ENCODE measurements around the gene LMBR1L.

LMBR1L gene

DNA sequence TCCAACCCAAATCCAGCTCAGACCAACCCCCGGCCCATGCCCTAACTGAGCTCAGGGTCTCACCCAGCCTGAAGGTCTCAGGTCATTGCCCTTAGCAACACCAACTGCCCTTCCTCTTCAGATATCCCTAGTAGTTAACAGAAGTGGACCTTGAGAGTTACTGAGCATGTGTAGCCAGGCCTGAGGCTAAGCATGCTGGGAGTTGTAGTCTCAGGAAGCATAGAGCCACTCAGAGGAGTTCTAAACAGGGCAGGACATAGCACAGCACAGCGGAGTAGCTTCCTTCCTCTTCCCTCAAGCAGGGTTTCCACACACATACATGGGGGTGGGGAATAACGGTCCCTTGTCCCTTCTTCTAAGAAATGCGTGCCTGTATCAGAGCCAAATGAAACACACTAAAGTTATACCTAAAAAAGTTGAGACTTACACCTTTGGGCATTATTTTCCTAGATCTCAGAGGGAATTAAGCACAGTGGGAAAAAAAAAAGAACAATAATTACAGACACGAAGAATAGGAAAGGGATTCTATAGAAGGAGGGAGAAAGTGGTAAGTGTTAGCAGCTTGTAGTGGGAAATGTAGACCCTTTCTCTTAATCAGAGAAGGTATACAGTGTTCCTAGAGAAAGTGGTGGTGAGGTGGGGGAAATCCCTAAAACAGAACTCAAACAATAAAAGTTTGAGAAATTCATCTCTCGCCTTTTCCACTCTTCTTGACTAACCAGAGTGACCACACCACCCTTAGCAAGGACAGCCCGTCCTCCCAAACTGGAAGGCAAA lies 54.5 kb downstream of the LMBR1L start:
- Mint-ChIP-seq H3K9me3 (no peaks in the 10 kb centered on the region), H3K4me3 (peak overlapping the region; percentile 97), H3K27me3 (no peaks in the 10 kb centered on the region), H3K4me1 (peaks cover 43% of the 10 kb centered on the region), H3K36me3 (ENCODE audit: low read depth) (peaks cover 41% of the 10 kb centered on the region), H3K27ac (peak overlapping the region; percentile 73)
- DNase-seq (peak; percentile 38), ATAC-seq (peak; percentile 83)

DNA sequence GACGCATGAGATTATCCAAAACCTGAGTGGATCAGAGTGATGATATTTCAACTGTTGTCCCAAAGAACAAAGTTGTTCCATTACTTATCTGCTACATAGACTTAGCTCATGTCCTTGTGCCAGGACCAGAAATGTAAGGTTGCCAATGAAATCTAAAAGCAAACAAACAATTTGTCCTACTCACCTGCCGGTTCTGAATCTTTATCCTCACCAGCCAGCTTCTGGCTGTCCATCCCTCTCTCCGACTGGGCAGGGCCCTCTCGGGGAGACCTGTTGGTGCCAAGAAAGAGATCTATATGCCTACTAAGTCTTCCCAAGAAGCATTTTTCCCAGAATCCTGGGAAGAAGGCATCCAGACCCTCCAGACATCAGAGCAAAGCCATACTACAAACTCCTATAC lies 55.6 kb downstream of the LMBR1L start:
- Mint-ChIP-seq H3K9me3 (no peaks in the 10 kb centered on the region), H3K27ac (no peak overlapping the region), H3K27me3 (no peaks in the 10 kb centered on the region), H3K4me1 (peaks cover 41% of the 10 kb centered on the region), H3K36me3 (ENCODE audit: low read depth) (peaks cover 49% of the 10 kb centered on the region), H3K4me3 (no peak overlapping the region)
- no peak for DNase-seq
- ATAC-seq: no peak

GRCh38 chr12:49054524-49054923 lies 56.1 kb downstream of the LMBR1L start:
- DNase-seq (no peak), ATAC-seq (no peak)
- Mint-ChIP-seq H3K9me3 (no peaks in the 10 kb centered on the region), H3K36me3 (ENCODE audit: low read depth) (peaks cover 49% of the 10 kb centered on the region), H3K4me1 (peaks cover 41% of the 10 kb centered on the region), H3K27ac (peak overlapping the region; percentile 28), H3K4me3 (no peak overlapping the region), H3K27me3 (no peaks in the 10 kb centered on the region)

DNA sequence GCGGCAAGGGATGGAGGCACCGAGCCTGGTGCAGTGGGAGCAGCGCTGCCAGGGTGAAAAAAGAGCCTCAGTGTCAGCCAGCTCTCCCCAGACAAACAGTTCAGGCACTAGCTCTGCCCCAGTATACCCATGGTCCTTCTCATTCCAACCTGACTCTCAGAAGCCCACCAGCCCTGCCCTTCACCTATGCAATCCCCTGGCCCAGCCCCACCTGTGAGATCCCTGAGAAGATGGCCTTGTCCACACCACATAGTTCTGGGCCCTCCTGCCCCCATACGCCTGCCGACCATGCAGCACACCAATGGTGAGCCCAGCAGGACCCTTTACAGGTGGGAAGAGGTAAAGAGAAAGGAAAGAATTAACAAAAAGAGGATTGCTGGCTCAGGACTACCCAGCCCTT lies 56.6 kb downstream of the LMBR1L start:
- Mint-ChIP-seq H3K27ac (no peak overlapping the region), H3K4me1 (peaks cover 41% of the 10 kb centered on the region), H3K4me3 (no peak overlapping the region), H3K9me3 (no peaks in the 10 kb centered on the region), H3K27me3 (no peaks in the 10 kb centered on the region), H3K36me3 (ENCODE audit: low read depth) (peaks cover 50% of the 10 kb centered on the region)
- DNase-seq (no peak), ATAC-seq (no peak)

GRCh38 chr12:49052451-49053208 lies 58.0 kb downstream of the LMBR1L start:
- Mint-ChIP-seq H3K27ac (no peak overlapping the region), H3K27me3 (no peaks in the 10 kb centered on the region), H3K4me1 (peaks cover 31% of the 10 kb centered on the region), H3K4me3 (no peak overlapping the region), H3K36me3 (ENCODE audit: low read depth) (peaks cover 63% of the 10 kb centered on the region), H3K9me3 (no peaks in the 10 kb centered on the region)
- DNase-seq (no peak), ATAC-seq (no peak)

DNA sequence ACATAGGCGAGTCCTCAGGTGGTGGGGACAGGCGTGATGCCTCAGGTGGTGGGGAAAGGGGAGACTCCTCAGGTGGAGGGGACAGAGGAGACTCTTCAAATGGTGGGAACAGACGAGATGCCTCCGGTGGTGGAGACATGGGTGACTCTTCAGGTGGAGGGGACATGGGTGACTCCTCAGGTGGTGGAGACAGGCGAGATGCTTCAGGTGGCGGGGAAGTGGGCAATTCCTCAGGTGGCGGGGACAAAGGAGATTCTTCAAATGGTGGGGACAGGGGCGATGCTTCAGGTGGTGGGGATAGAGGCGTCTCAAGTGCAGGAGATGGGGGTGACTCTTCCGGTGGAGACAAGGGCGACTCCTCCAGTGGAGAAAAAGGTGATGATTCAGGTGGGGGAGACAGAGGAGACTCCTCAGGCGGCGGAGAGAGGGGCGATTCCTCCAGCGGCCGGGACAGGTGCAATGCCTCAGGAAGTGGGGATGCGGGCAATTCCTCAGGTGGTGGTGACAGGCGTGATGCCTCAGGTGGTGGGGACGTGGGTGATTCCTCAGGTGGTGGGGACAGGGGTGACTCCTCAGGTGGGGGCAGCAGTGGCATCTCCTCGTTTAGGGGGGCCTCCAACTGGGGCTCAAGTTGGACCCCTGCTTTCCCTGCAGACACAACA lies 58.7 kb downstream of the LMBR1L start:
- DNase-seq: no peak
- Mint-ChIP-seq H3K27ac (no peak overlapping the region), H3K4me3 (no peak overlapping the region)

GRCh38 chr12:49051373-49051764 lies 59.3 kb downstream of the LMBR1L start:
- H3K27me3 Mint-ChIP-seq: no peaks in the 10 kb centered on the region
- H3K4me3 Mint-ChIP-seq: no peak overlapping the region
- no peaks in the 10 kb centered on the region for H3K9me3 Mint-ChIP-seq
- H3K4me1 Mint-ChIP-seq: peaks cover 18% of the 10 kb centered on the region
- no peak overlapping the region for H3K27ac Mint-ChIP-seq
- DNase-seq (no peak), ATAC-seq (no peak)
- peaks cover 70% of the 10 kb centered on the region for H3K36me3 Mint-ChIP-seq (ENCODE audit: low read depth)

More for the DNA sequence above, 58.7 kb downstream of the LMBR1L start:
- no peak for ATAC-seq
- Mint-ChIP-seq H3K9me3 (no peaks in the 10 kb centered on the region), H3K36me3 (ENCODE audit: low read depth) (peaks cover 67% of the 10 kb centered on the region), H3K4me1 (peaks cover 24% of the 10 kb centered on the region), H3K27me3 (no peaks in the 10 kb centered on the region)

GRCh38 chr12:49050507-49051372 lies 59.9 kb downstream of the LMBR1L start:
- ATAC-seq: no peak
- Mint-ChIP-seq H3K9me3 (no peaks in the 10 kb centered on the region), H3K36me3 (ENCODE audit: low read depth) (peaks cover 74% of the 10 kb centered on the region), H3K4me3 (no peak overlapping the region), H3K27ac (no peak overlapping the region), H3K4me1 (peaks cover 12% of the 10 kb centered on the region), H3K27me3 (no peaks in the 10 kb centered on the region)
- no peak for DNase-seq

GRCh38 chr12:49049566-49050224 lies 61.0 kb downstream of the LMBR1L start:
- Mint-ChIP-seq H3K27ac (no peak overlapping the region), H3K27me3 (no peaks in the 10 kb centered on the region), H3K36me3 (ENCODE audit: low read depth) (peaks cover 69% of the 10 kb centered on the region), H3K4me1 (peaks cover 1% of the 10 kb centered on the region), H3K9me3 (no peaks in the 10 kb centered on the region), H3K4me3 (no peak overlapping the region)
- no peak for DNase-seq
- no peak for ATAC-seq

GRCh38 chr12:49048953-49049352 lies 61.7 kb downstream of the LMBR1L start:
- H3K9me3 Mint-ChIP-seq: no peaks in the 10 kb centered on the region
- H3K4me1 Mint-ChIP-seq: no peaks in the 10 kb centered on the region
- no peaks in the 10 kb centered on the region for H3K27me3 Mint-ChIP-seq
- no peak overlapping the region for H3K4me3 Mint-ChIP-seq
- no peak for DNase-seq
- H3K36me3 Mint-ChIP-seq (ENCODE audit: low read depth): peaks cover 71% of the 10 kb centered on the region
- no peak overlapping the region for H3K27ac Mint-ChIP-seq
- ATAC-seq: no peak
